ENCODE measurements around the gene TTC21A. TPM values are rescaled to one million over a fixed set of nuclear protein-coding genes. Genes with fewer than 3 reads are reported as not detected.
A peak's percentile ranks its signal among the peaks of the same experiment; 100 is the strongest.

TTC21A gene
- total RNA-seq, 3 donors from 2014 or later = 6.2 to 11.1 (median 7.2) TPM

GRCh38 chr3:39103324-39103693 is 4.2 kb upstream of the TTC21A start:
- intact Hi-C loops (cut with DNase I, micrococcal nuclease) = no loop called here
- peaks cover 37% of the 10 kb centered on the region for H3K4me1 ChIP-seq (ENCODE audit: low read depth)
- no peaks in the 10 kb centered on the region for H3K36me3 ChIP-seq (ENCODE audit: low read depth)

GRCh38 chr3:39103791-39104552 is 3.5 kb upstream of the TTC21A start:
- intact Hi-C loops (cut with DNase I, micrococcal nuclease) = no loop called here
- H3K36me3 ChIP-seq (ENCODE audit: low read depth) = no peaks in the 10 kb centered on the region
- no peak overlapping the region for H3K4me3 ChIP-seq
- no peak for TF ChIP-seq CTCF (IDR thresholded peaks at IDR 0.05)
- no peaks in the 10 kb centered on the region for H3K9me3 ChIP-seq
- DNase-seq = no peak
- peaks cover 37% of the 10 kb centered on the region for H3K4me1 ChIP-seq (ENCODE audit: low read depth)
- ATAC-seq = no peak

More at GRCh38 chr3:39103324-39103693, 4.2 kb upstream of the TTC21A start:
- no peaks in the 10 kb centered on the region for H3K9me3 ChIP-seq
- no peak for TF ChIP-seq CTCF (IDR thresholded peaks at IDR 0.05)
- H3K4me3 ChIP-seq = no peak overlapping the region
- no peak for ATAC-seq
- DNase-seq = no peak

GRCh38 chr3:39104961-39105686 is 2.4 kb upstream of the TTC21A start:
- Histone ChIP-seq H3K36me3 (ENCODE audit: low read depth) (no peaks in the 10 kb centered on the region), H3K4me3 (no peak overlapping the region), H3K9me3 (no peaks in the 10 kb centered on the region), H3K4me1 (ENCODE audit: low read depth) (peaks cover 37% of the 10 kb centered on the region)
- DNase-seq (no peak), ATAC-seq (no peak)
- intact Hi-C loops (cut with DNase I, micrococcal nuclease) = no loop called here
- no peak for TF ChIP-seq CTCF (IDR thresholded peaks at IDR 0.05)

GRCh38 chr3:39105687-39106063 is 1.8 kb upstream of the TTC21A start:
- Histone ChIP-seq H3K4me3 (no peak overlapping the region), H3K9me3 (no peaks in the 10 kb centered on the region), H3K4me1 (ENCODE audit: low read depth) (peaks cover 37% of the 10 kb centered on the region), H3K36me3 (ENCODE audit: low read depth) (no peaks in the 10 kb centered on the region)
- no peak for DNase-seq
- intact Hi-C loops (cut with DNase I, micrococcal nuclease) = no loop called here
- ATAC-seq = no peak
- no peak for TF ChIP-seq CTCF (IDR thresholded peaks at IDR 0.05)

- peaks cover 37% of the 10 kb centered on the region for H3K4me1 ChIP-seq (ENCODE audit: low read depth)
- no peak for DNase-seq
- H3K36me3 ChIP-seq (ENCODE audit: low read depth) = no peaks in the 10 kb centered on the region
These were observed 1.1 kb upstream of the TTC21A start for GRCh38 chr3:39106281-39106811.

More at GRCh38 chr3:39106281-39106811, 1.1 kb upstream of the TTC21A start:
- intact Hi-C loops (cut with DNase I, micrococcal nuclease) = no loop called here
- no peak for TF ChIP-seq CTCF (IDR thresholded peaks at IDR 0.05)
- ATAC-seq = no peak
- H3K4me3 ChIP-seq = peak overlapping the region; percentile 100
- no peaks in the 10 kb centered on the region for H3K9me3 ChIP-seq

Data from mucosa of descending colon (tissue), 3 donors.